Measurements from ENCODE around the gene ALOX15. TPM values are rescaled to one million over a fixed set of nuclear protein-coding genes. Genes with fewer than 3 reads are reported as not detected.
A peak's percentile ranks its signal among the peaks of the same experiment; 100 is the strongest.

ALOX15 gene
- total RNA-seq, 2 experiments from 2014 or later: 1.8 TPM; not detected in 1

GRCh38 chr17:4634976-4635375 is 6.5 kb downstream of the ALOX15 start:
- Histone ChIP-seq H3K4me2 (ENCODE audit: low read length) (peak overlapping the region; percentile 89), H2AFZ (ENCODE audit: low read length) (peak overlapping the region; percentile 87; the same call in 1 of the 2 replicates), H3K4me1 (ENCODE audit: insufficient read depth, low read length, poor library complexity, severe bottlenecking) (peaks cover 31% of the 10 kb centered on the region), H3K4me3 (ENCODE audit: low read depth, low read length, poor library complexity, severe bottlenecking) (peak overlapping the region; percentile 66), H4K20me1 (ENCODE audit: insufficient read depth, low read length) (no peaks in the 10 kb centered on the region), H3K9me3 (ENCODE audit: low read length) (no peaks in the 10 kb centered on the region), H3K79me2 (ENCODE audit: insufficient read depth, low read depth, low read length) (no peaks in the 10 kb centered on the region), H3K9me2 (ENCODE audit: insufficient read depth, low read length) (no peaks in the 10 kb centered on the region), H3K27ac (ENCODE audit: low read depth, low read length, poor library complexity, severe bottlenecking) (no peak overlapping the region), H3K36me3 (ENCODE audit: insufficient read depth, low read length) (no peaks in the 10 kb centered on the region)
- intact Hi-C loops (cut with micrococcal nuclease; ENCODE audit: unreplicated experiment): loop anchor here (5.0 to 10.0 kb wide), 2 partner anchors 197 to 270 kb away; partner anchors contain the start of genes CHRNE and MINK1
- ChIA-PET CTCF (ENCODE audit: unreplicated experiment) (no interaction called here), POLR2A (interaction anchor here (0.7 kb wide), 1 partner anchor 1415 kb away, joined by 4 read pairs; no protein-coding TSS in a partner anchor)
- no peak for DNase-seq (ENCODE audit: low spot score)
- TF ChIP-seq EZH2phosphoT487 (IDR thresholded peaks at IDR 0.05; ENCODE audit: borderline replicate concordance, low read depth, low read length): no peak
- no peak for TF ChIP-seq CTCF (conservative IDR thresholded peaks at IDR 0.05; ENCODE audit: low read length)
- BruUV-seq (replicated peaks): no TSS peak

- intact Hi-C loops (cut with micrococcal nuclease; ENCODE audit: unreplicated experiment): loop anchor here (10.0 kb wide), 1 partner anchor 271 kb away; the partner anchor contains the start of gene CHRNE
- no peaks in the 10 kb centered on the region for H3K36me3 ChIP-seq (ENCODE audit: insufficient read depth, low read length)
- no TSS peak for BruUV-seq (replicated peaks)
- peaks cover 31% of the 10 kb centered on the region for H3K4me1 ChIP-seq (ENCODE audit: insufficient read depth, low read length, poor library complexity, severe bottlenecking)
- H4K20me1 ChIP-seq (ENCODE audit: insufficient read depth, low read length): no peaks in the 10 kb centered on the region
- no peak overlapping the region for H3K27ac ChIP-seq (ENCODE audit: low read depth, low read length, poor library complexity, severe bottlenecking)
- no peak overlapping the region for H2AFZ ChIP-seq (ENCODE audit: low read length)
- H3K9me2 ChIP-seq (ENCODE audit: insufficient read depth, low read length): no peaks in the 10 kb centered on the region
- DNase-seq (ENCODE audit: low spot score): no peak
- H3K4me3 ChIP-seq (ENCODE audit: low read depth, low read length, poor library complexity, severe bottlenecking): no peak overlapping the region
- H3K79me2 ChIP-seq (ENCODE audit: insufficient read depth, low read depth, low read length): no peaks in the 10 kb centered on the region
- ChIA-PET POLR2A (no interaction called here), CTCF (ENCODE audit: unreplicated experiment) (no interaction called here)
- H3K9me3 ChIP-seq (ENCODE audit: low read length): no peaks in the 10 kb centered on the region
- TF ChIP-seq EZH2phosphoT487 (IDR thresholded peaks at IDR 0.05; ENCODE audit: borderline replicate concordance, low read depth, low read length) (no peak), CTCF (conservative IDR thresholded peaks at IDR 0.05; ENCODE audit: low read length) (no peak)
- H3K4me2 ChIP-seq (ENCODE audit: low read length): no peak overlapping the region
These were observed 7.8 kb downstream of the ALOX15 start for GRCh38 chr17:4633643-4634042.

GRCh38 chr17:4632581-4632920 is 8.9 kb downstream of the ALOX15 start:
- no peaks in the 10 kb centered on the region for H3K9me2 ChIP-seq (ENCODE audit: insufficient read depth, low read length)
- BruUV-seq (replicated peaks): no TSS peak
- intact Hi-C loops (cut with micrococcal nuclease; ENCODE audit: unreplicated experiment): loop anchor here (10.0 kb wide), 1 partner anchor 272 kb away; the partner anchor contains the start of gene CHRNE
- no peak for DNase-seq (ENCODE audit: low spot score)
- H3K79me2 ChIP-seq (ENCODE audit: insufficient read depth, low read depth, low read length): no peaks in the 10 kb centered on the region
- H3K4me1 ChIP-seq (ENCODE audit: insufficient read depth, low read length, poor library complexity, severe bottlenecking): peaks cover 31% of the 10 kb centered on the region
- ChIA-PET POLR2A (no interaction called here), CTCF (ENCODE audit: unreplicated experiment) (no interaction called here)
- H2AFZ ChIP-seq (ENCODE audit: low read length): no peak overlapping the region
- H3K4me2 ChIP-seq (ENCODE audit: low read length): no peak overlapping the region
- no peaks in the 10 kb centered on the region for H3K9me3 ChIP-seq (ENCODE audit: low read length)
- H4K20me1 ChIP-seq (ENCODE audit: insufficient read depth, low read length): no peaks in the 10 kb centered on the region
- no peaks in the 10 kb centered on the region for H3K36me3 ChIP-seq (ENCODE audit: insufficient read depth, low read length)
- H3K27ac ChIP-seq (ENCODE audit: low read depth, low read length, poor library complexity, severe bottlenecking): no peak overlapping the region
- no peak overlapping the region for H3K4me3 ChIP-seq (ENCODE audit: low read depth, low read length, poor library complexity, severe bottlenecking)
- TF ChIP-seq EZH2phosphoT487 (IDR thresholded peaks at IDR 0.05; ENCODE audit: borderline replicate concordance, low read depth, low read length): no peak
- TF ChIP-seq CTCF (conservative IDR thresholded peaks at IDR 0.05; ENCODE audit: low read length): no peak

Data from OCI-LY7 (cell line).